GF-D8 (cell line): ENCODE results near the gene PTEN.
A peak's percentile ranks its signal among the peaks of the same experiment; 100 is the strongest.
"Not testable (repeated sequence)": the region's sequence is repeated elsewhere in the genome, so short reads cannot be mapped to it uniquely, and the experiment has no call there.

Experiments
- DNase-seq: peaks from one replicate; lab custom pipeline; 2025; lab: John Stamatoyannopoulos, UW

PTEN gene

DNA sequence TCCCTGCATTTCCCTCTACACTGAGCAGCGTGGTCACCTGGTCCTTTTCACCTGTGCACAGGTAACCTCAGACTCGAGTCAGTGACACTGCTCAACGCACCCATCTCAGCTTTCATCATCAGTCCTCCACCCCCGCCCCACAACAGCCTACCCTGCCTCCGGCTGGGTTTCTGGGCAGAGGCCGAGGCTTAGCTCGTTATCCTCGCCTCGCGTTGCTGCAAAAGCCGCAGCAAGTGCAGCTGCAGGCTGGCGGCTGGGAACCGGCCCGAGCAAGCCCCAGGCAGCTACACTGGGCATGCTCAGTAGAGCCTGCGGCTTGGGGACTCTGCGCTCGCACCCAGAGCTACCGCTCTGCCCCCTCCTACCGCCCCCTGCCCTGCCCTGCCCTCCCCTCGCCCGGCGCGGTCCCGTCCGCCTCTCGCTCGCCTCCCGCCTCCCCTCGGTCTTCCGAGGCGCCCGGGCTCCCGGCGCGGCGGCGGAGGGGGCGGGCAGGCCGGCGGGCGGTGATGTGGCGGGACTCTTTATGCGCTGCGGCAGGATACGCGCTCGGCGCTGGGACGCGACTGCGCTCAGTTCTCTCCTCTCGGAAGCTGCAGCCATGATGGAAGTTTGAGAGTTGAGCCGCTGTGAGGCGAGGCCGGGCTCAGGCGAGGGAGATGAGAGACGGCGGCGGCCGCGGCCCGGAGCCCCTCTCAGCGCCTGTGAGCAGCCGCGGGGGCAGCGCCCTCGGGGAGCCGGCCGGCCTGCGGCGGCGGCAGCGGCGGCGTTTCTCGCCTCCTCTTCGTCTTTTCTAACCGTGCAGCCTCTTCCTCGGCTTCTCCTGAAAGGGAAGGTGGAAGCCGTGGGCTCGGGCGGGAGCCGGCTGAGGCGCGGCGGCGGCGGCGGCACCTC is at the start of gene PTEN, which contains the start of gene KLLN:
TSS of gene PTEN (plus strand) at position 573 of the 891 bp plus-strand sequence. CDS start 845 bp downstream, outside the sequence.
TSS of gene KLLN (minus strand) at position 481 of the 891 bp plus-strand sequence. CDS start 1,046 bp downstream, outside the sequence.
- DNase-seq: peak; percentile 74

DNA sequence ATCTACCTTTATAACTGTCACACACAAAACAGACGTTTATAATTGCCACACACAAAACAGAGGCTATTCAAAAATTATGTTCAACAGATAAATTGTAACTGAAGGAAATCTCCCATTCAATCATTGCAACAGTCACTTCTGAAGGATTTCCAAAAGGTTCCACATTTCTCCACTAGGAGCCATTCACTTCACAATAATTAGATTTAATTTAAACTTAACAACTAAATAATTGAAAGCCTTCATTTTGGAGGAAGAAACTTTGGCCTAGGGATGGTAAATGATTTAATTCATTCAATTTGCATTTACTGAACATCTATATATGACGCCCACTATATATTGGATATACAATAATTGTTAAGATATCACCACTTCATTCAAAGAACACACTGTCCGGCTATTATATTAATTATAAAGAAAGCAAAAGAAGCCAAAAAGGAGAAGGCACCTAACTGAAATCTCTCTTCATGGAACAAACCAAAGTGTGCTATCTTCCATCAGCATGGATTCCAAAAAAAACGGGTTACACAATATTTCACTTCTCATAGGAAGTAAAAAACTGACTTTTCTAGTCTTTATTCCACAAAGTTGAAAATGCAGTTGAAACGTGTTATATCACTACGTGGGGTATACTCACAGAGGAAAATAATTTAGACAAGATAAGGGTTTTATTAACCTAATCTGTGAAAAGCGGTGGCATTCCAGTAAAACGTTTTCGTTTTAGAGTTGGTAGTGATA is 47.1 kb upstream of the PTEN start:
- DNase-seq: no peak

DNA sequence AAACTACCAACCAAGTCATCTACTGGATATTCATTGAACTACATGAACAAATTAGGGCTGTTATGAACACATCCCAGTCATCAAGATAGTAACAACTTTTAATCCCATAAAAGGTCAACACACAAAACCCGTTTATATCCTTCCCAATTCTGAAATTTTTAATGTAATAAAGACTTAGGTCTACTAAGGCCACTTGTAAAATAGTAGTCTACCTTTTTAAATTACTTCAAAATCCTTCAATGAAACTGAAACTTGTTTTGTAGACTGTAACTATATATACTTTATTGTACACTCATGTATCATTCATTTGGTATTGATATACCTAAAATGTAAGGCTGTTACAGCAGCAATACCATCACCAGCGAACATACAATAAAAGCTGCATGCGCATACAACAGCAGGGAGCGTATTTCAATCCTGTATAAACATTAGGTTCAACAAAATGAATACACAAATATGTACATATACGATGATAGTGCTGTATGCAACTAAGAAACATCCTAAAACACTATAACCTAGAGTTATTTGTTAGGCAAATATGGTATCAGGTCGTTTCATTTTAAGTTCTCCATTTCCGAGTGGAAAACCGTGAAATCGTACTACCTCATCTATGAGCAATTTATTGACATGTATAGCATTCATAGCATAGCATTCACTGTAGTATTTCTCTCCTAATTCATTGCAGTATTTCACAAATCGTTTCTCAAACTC is 46.4 kb upstream of the PTEN start:
- DNase-seq: no peak

DNA sequence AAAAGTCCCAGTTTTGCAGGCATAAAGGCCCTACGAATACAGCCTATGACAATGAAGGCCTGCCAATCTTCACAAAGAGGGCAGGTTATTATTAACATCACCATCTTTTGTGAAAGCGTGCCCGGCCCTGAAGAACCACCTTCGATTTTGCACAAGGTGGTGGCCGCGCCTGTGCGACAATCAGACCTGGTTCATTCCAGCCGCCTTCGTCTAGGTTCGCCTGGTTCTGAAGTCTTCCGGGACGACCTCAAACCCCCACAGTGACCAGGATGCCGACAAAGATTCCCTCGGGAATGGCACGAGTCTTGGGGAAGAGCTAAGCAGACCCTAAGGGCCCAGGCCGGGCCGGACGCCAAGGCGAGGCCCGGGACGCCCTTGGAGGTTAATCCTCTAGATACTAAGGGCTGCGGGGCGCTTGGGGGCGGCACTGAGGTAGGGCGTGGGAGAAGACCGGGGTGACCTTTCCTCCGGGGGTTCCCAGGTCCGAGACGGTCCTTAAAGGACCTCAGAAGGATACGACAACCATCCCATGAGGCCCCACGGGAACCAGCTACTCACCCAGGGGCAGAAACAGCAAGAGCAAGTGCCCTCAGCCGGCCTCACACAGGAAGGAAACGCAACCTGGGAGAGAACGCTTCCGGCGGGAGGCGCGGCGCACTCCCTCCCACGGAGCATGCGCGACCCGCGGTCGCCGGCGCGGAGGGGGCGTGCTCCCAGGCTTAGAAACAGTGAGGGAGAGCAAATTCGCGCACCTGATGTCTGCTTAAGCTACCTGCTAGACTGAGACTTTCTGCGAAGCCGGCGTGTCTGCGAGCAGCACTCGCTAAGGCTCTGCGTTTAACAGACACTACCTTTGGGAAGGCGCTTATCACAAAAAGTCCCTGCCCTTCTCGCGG is 45.6 kb upstream of the PTEN start, which contains the start of gene ATAD1:
TSS of gene ATAD1 (minus strand) at position 618 of the 896 bp plus-strand sequence. CDS start 3,627 bp downstream, outside the sequence.
- peak; percentile 77 for DNase-seq

DNA sequence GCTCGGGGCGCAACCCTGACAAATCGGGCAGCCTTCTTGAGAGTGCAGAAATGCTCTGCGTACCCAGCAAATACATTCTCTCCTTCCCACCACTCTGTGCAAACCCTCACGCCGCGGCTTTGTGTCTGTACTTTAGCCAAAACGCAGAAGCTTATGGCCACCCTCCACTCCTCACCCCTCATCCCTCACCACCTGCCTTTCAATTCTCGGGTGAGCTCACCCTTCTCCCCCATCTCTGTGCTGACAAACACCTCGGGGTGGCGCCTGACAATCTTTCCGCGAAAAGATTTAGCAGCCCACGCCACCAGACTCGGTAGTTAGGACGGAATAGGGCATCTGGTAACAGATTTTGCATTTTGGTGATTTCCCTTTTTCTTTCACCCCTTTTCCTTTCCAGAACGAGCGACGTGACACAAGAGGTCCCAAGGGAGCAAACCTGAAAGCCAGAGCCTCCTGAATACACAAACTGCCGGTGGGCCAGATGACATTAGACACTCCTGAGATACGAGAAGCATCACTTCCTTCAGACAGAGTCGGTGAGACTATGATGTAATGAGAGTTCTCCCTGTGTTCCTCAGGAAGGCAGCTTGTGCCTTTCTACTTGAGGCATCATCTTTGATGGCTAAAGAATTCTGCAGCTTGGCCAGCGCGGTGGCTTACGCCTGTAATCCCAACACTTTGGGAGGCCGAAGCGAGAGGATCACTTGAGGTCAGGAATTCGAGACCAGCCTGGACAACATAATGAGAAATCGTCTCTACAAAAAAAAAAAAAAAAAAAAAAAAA is 44.7 kb upstream of the PTEN start:
- DNase-seq: no peak

DNA sequence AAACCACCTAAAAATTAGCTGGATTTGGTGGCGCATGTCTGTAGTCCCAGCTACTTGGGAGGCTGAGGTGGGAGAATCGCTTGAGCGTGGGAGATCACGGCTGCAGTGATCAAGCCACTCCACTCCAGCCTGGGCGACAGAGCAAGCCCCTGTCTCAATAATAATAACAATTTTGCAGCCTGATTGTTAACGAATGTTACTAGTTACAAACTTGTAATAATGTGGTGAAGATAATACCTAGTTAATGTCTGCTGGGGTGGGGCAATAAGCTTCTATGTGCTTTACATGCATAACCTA is 44.2 kb upstream of the PTEN start:
- no peak for DNase-seq

DNA sequence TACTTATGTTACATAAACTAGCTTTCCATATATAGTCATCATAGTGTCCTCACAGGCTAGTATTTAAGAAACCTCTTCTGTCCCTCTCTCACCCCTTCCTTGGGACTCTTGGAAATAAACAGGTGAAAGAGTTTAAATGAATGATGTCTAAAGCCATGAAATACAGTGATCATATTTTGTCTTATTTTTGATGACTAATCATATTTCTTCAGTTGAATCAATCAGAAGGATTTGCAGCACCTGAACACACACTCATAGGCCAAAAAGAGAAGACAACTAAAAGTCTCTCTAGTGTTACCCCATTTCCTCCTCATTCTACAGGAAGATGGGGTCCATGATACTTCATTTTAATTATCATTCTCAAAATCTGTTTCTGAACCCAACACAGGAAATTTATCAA is 36.8 kb upstream of the PTEN start:
- no peak for DNase-seq

DNA sequence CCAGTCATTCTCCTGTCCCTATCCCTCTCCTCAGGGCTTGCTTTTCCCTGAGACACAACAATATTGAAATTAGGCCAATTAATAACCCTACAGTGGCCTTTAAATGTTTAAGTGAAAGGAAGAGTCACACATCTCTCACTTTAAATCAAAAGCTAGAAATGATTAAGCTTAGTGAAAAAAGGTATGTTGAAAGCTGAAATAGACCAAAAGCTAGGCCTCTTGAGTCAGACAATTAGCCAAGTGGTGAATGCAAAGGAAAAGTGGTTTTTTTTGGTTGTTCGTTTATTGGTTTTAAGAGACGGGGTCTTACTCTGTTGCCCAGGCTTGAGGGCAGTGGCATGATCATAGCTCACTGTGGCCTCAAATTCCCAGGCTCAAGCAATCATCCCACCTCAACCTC is 35.7 kb upstream of the PTEN start:
- DNase-seq: no peak

DNA sequence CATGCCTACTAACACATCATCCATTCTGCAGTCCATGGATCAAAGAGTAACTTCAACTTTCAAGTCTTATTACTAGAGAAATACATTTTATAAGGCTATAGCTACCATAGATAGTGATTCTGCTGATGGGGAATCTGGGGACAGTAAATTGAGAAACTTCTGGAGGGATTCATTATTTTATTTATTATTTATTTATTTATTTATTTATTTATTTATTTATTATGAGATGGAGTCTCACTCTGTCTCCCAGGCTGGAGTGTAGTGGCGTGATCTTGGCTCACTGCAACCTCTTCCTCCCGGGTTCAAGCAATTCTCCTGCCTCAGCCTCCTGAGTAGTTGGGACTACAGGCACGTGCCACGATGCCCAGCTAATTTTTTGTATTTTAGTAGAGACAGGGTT is 34.4 kb upstream of the PTEN start:
- DNase-seq: not testable (repeated sequence)

DNA sequence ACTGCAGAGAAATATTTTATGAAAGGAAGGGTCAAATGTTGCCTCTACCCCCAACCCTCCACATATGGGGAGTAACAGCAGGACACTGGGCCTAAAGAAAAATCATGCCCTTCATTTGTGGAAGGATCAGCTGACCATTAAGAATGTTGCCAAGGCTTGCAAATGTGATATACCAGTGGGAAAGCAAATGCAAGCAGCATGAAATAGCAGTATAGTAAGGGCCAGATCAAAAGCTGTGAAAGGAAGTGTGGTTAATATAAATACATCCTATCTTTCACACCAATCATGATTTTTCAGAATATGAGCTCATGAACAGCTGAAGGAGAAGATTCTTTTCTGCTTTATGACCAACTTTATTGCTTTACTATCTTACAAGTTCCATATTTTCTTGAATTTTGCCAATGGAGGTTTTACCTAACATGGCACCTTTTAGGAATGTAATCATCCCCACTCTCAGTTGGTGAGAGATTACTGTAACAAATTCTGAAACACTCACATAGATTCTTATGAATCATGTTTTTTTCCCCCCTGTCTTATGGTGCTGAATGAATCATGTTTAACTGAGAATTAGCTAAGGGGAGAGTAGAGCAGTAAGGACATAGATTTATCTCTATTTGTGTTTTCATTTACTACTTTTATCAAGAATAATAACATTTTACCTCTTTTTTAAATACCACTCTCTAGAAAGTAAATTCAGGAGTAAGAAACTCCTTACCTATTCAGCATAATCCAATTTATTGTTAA is 33.3 kb upstream of the PTEN start:
- DNase-seq: no peak

DNA sequence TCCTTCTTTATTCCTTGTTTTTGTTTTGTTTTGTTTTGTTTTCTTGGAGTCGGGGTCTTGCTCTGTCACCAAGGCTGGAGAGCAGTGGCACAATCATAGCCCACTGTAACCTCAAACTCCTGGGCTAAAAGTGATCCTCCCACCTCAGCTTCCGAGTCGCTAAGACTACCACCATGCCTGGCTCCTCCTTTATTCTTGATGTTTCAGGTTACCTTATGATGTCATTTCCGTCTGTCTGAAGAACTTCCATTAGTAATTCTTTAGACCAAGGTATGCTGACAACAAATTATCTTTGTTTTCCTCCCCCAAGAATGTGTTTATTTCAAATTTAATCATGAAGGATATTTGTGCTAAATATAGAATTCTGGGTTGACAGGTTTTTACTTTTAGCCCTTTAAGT is 27.3 kb upstream of the PTEN start:
- no peak for DNase-seq

DNA sequence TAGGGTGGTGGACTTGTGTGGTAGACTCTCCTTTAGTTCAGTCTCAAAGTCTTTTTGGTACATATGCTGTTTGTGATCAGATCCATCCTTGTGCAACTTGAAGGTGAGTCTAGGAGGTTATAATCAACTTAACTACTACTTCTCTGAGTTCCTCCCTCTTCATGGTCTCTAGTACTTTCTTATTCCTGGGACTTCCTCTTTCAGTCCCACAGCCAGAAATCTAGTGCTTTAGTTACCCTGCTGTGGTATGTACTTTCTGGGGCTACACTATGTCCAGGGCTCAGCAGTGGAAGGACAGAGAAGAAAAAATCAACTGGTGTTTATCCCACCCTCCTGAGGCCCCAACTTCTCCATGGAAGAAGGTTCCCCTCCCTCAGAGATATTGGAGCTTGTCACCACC is 26.0 kb upstream of the PTEN start:
- DNase-seq: no peak

DNA sequence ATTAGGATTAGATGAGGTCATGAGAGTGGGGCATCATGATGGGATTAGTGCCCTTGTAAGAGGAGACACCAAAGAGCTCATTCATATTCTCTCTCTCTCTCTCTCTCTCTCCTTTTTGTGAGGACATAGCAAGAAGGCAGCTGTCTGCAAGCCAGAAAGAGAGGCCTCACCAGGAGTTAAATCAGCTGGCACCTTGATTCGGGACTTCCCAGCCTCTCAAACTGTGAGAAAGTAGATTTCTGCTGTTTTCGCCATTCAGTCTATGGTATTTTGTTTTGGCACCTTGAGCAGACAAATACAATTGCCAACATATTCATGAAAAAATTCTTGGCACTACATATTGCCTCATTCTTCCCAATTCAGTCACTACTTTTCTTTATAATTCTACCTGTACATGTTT is 24.8 kb upstream of the PTEN start:
- DNase-seq: no peak

DNA sequence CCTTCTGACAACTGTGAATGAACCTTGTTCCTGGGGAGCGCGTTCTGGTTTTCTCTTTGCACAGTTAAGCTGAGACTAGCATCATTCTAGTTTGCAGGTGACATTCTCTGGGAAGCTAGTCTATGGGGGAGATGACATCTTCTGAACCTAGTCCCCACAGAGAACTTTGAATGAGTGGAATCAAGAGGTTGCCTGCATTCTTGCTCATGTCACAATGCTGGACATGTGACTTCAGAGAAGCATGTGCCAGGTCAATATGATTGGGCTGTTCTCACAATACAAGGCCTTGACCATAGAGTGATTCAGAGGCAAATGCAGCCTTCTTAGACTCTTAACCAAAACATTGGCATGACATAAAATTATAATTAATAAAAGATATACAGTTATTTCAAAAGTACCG is 22.2 kb upstream of the PTEN start:
- DNase-seq: no peak

DNA sequence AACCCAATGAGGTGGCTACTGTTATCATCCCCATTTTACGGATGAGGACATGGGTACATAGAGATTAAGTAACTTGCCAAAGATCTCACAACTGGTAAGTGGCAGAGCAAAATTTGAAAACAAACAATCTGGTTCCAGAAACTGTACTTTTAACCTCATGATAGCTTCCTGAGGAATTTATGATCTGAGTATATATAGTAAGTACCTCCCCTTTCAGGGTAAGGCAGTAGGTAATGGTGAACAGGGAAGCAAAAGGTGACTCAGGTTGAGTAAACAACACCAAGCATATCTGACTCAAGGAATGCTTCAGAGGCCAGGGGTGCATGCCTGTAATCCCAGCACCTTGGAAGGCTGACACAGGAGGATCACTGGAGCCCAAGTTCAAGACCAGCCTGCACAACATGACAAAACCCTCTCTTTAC is 21.2 kb upstream of the PTEN start:
- DNase-seq: no peak

DNA sequence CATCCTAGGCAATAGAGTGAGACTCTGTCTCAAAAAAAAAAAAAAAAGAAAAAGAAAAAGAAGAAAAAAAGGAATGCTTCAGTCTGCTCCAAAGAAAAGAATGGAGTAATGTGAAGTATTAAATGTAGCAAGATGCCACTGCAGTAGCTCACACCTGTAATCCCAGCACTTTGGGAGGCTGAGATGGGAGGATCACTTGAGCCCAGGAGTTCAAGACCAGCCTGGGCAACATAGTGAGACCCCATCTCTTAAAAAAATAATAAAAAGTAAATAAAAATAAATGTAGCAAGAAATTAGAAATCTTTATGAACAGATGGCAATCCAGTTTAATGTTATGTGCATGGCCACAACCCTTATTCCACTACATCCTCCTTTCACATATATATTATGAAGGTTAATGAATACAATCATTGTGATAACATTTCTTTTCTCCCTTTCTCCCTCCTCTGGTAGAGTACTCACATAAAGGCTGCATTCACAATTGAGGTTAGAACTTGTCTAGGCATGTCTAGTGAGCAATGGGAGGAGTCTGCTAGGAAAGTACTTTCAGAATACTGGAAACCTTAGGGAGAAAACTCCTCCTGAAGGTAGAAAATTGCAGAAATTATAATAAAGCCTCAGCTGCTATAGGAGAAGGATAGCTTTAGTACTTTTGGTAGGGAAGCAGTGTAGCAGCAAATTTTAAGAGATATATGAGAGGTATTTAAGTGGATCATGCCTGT is 20.5 kb upstream of the PTEN start:
- no peak for DNase-seq

DNA sequence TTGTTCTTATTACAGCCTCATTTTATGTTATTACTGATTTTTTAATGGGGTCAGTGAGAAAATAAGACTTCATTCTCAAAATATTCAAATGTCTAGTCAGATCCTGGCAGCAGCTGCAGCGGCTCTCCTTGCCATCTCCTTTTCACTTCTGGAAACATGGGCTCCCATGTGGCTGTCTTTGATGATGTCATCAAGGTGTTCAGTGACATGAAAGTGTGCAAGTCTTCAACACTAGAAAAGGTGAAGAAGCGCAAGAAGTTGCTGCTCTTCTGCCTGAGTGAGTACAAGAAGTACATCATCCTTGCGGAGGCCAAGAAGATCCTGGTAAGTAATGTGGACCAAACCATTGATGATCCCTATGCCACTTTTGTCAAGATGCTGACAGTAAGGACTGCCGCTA is 19.7 kb upstream of the PTEN start:
- no peak for DNase-seq

DNA sequence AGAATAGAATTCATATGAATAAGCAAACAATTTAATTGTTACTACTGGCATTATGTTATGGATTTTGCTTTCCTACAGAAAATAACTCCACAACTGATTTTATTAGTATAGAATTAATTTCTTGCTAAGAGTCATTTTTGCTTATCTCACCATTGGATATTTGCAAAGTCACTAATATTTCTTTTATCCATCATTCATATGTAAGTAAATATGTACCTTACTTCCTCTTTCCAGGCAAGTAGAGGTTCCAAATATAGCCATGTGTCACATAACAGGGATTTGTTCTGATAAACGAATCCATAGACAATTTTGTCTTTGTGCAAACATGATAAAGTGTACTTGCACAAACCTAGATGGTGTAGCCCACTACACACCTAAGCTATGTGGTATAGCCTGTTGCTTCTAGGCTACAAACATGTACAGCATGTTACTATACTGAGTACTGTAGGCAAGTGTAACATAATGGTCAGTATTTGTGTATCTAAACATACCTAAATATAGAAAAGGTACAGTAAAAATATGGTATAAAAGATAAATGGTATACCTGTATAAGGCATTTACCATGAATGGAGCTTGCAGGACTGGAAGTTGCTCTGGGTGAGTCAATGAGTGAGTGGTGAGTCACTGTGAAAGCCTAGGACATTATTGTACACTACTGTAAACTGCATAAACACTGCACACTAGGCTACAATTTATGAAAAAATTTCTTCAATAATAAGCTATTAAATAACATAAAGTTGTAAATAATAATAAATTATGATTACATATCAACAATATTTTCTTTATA is 18.4 kb upstream of the PTEN start:
- DNase-seq: no peak

DNA sequence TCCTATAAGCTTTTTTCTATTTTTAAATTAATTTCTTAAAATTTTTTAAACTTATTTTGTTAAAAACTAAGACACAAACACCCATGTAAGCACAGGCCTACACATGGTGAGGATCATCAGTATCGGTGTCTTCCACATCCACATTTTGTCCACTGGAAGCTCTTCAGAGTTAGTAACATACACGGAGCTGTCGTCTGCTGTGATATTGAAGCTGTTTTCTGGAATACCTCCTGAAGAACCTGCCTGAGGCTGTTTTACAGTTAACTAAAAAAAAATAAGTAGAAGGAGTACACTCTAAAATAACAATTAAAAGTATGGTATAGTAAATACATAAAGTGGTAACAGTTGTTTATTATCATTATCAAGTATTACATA is 17.8 kb upstream of the PTEN start:
- DNase-seq: no peak
